Neural progenitor cell (in vitro differentiated cells): ENCODE data around the gene DCUN1D4.

Experiments
- EZH2 ChIP-seq: fragments of 200-600 bp; sonication (generic); IDR thresholded peaks from 2 replicates; pipeline ENCODE4 v1.6.1; 2017; ENCODE audit warnings: antibody characterized with exemption, mild to moderate bottlenecking, moderate library complexity
- EZH2phosphoT487 ChIP-seq: fragments of 200-600 bp; sonication (generic); IDR thresholded peaks from 2 replicates; pipeline ENCODE4 v1.6.1; 2017; ENCODE audit warnings: antibody characterized with exemption
- TF ChIP-seq, protein P1 (sequence below): fragments of 200-600 bp; sonication (generic); IDR thresholded peaks from 2 replicates; pipeline ENCODE4 v1.5.1; 2017; ENCODE audit warnings: antibody characterized with exemption, mild to moderate bottlenecking

DNA sequence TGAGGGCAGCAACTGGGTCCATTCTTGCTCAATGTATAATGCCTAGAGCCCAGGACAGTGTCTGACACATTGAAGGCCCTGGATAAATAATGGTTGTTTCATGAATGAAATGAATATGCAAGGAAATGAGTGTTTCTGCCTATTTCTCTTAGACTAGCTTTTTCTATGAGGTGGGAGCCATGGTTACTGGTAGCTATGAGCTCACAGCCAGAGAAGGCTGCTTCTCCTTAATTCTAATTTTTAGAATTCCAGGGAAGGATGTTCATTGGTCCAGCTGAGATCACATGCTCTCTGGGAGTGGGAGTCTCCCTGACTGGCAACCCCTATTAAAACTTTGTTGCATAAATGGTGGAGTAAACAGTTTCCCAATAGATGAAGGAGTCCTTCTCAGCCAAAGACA, 9.7 kb upstream of the DCUN1D4 start:
- TF ChIP-seq EZH2 = no peak
- TF ChIP-seq, protein P1, sequence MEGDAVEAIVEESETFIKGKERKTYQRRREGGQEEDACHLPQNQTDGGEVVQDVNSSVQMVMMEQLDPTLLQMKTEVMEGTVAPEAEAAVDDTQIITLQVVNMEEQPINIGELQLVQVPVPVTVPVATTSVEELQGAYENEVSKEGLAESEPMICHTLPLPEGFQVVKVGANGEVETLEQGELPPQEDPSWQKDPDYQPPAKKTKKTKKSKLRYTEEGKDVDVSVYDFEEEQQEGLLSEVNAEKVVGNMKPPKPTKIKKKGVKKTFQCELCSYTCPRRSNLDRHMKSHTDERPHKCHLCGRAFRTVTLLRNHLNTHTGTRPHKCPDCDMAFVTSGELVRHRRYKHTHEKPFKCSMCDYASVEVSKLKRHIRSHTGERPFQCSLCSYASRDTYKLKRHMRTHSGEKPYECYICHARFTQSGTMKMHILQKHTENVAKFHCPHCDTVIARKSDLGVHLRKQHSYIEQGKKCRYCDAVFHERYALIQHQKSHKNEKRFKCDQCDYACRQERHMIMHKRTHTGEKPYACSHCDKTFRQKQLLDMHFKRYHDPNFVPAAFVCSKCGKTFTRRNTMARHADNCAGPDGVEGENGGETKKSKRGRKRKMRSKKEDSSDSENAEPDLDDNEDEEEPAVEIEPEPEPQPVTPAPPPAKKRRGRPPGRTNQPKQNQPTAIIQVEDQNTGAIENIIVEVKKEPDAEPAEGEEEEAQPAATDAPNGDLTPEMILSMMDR = no peak
- no peak for TF ChIP-seq EZH2phosphoT487
